Measurements from ENCODE around the gene DNAI7.

DNA sequence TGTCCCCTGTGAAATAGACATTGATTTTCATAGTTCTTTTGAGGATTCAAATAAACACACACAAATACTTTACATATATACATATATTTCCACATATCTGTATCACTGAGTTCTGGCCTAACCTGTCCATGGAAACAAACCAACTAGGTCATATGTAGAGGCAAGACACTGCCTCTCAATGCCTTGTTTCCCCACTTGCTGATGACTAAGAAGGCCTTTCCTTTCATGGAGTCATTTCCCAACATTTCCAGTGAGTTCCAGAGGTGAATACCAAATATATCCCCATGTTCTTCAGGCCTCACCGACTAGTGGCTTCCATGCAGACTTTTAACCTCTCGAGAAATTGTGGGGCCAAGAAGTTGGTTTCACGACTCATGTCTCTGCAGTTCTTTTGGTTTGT is 120.8 kb downstream of the DNAI7 start:
- TF ChIP-seq, protein P1, sequence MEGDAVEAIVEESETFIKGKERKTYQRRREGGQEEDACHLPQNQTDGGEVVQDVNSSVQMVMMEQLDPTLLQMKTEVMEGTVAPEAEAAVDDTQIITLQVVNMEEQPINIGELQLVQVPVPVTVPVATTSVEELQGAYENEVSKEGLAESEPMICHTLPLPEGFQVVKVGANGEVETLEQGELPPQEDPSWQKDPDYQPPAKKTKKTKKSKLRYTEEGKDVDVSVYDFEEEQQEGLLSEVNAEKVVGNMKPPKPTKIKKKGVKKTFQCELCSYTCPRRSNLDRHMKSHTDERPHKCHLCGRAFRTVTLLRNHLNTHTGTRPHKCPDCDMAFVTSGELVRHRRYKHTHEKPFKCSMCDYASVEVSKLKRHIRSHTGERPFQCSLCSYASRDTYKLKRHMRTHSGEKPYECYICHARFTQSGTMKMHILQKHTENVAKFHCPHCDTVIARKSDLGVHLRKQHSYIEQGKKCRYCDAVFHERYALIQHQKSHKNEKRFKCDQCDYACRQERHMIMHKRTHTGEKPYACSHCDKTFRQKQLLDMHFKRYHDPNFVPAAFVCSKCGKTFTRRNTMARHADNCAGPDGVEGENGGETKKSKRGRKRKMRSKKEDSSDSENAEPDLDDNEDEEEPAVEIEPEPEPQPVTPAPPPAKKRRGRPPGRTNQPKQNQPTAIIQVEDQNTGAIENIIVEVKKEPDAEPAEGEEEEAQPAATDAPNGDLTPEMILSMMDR (IDR thresholded peaks at IDR 0.05), result no peak
- TF ChIP-seq POLR2A (IDR thresholded peaks at IDR 0.05), result no peak

Measured in testis (tissue), 2 donors.